ENCODE data around the gene TSPAN4.

The TSPAN4 gene

DNA sequence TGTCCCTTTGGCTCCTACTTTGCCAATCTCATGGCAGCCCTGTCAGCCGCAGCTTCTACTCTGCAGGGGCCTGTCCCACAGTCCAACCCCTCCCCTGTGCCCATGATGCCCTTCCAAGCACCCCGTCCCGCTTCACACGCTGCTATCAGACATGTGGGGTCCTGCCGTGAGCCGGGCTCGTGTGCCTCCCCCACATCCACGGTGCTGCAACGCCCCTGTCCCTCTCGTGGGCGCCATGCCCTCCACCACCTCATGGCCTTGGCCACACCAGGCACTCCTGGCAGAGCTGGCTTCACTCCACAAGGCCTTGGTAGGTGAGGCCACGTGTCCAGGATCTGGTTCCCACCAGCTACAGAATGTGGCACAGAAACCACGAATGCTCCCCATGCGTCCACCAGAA is 44.9 kb downstream of the TSPAN4 start:
- WGBS (ENCODE audit: extremely low coverage, insufficient coverage, low lambda C conversion rate): no CpG with 5 or more reads among the region's 14 CpGs
- no peak overlapping the region for H3K4me3 ChIP-seq (ENCODE audit: low read length)
- DNase-seq: no peak
- H3K4ac ChIP-seq (ENCODE audit: low read depth, low read length): no peak overlapping the region
- H2BK15ac ChIP-seq (replicated peaks; ENCODE audit: low read depth): no peak overlapping the region
- H3K36me3 ChIP-seq (ENCODE audit: control insufficient read depth, insufficient read depth, low read length): peaks cover 2% of the 10 kb centered on the region
- no peak overlapping the region for H4K5ac ChIP-seq (ENCODE audit: low read length)
- no peak overlapping the region for H3K23ac ChIP-seq (ENCODE audit: low read length)
- no peak overlapping the region for H3K4me2 ChIP-seq (ENCODE audit: low read length)
- H3K79me1 ChIP-seq (ENCODE audit: low read length): no peaks in the 10 kb centered on the region
- H2BK5ac ChIP-seq (ENCODE audit: low read length): no peak overlapping the region
- no peak overlapping the region for H3K9ac ChIP-seq (ENCODE audit: low read length)
- no peak overlapping the region for H3K56ac ChIP-seq (ENCODE audit: low read length)
- H3K4me1 ChIP-seq (ENCODE audit: control insufficient read depth, low read depth, low read length): no peaks in the 10 kb centered on the region
- H3K18ac ChIP-seq (ENCODE audit: low read length): no peak overlapping the region
- H3K79me2 ChIP-seq (ENCODE audit: control insufficient read depth, insufficient read depth, low read length): no peaks in the 10 kb centered on the region
- H3K27me3 ChIP-seq (ENCODE audit: insufficient read depth, low read length, poor library complexity): no peaks in the 10 kb centered on the region
- no peak overlapping the region for H2BK120ac ChIP-seq (ENCODE audit: low read depth, low read length)
- no peak overlapping the region for H2AK5ac ChIP-seq (ENCODE audit: low read length)
- no peak overlapping the region for H4K8ac ChIP-seq (ENCODE audit: low read depth, low read length)
- H3K27ac ChIP-seq (ENCODE audit: low read depth, low read length): no peak overlapping the region

- Histone ChIP-seq H3K4ac (ENCODE audit: low read depth, low read length) (no peak overlapping the region), H2BK15ac (replicated peaks; ENCODE audit: low read depth) (no peak overlapping the region), H3K23ac (ENCODE audit: low read length) (no peak overlapping the region), H3K4me3 (ENCODE audit: low read length) (no peak overlapping the region), H2BK120ac (ENCODE audit: low read depth, low read length) (no peak overlapping the region), H3K4me2 (ENCODE audit: low read length) (no peak overlapping the region), H3K27ac (ENCODE audit: low read depth, low read length) (no peak overlapping the region), H3K18ac (ENCODE audit: low read length) (no peak overlapping the region), H2AK5ac (ENCODE audit: low read length) (no peak overlapping the region), H2BK5ac (ENCODE audit: low read length) (no peak overlapping the region), H4K5ac (ENCODE audit: low read length) (no peak overlapping the region), H4K8ac (ENCODE audit: low read depth, low read length) (no peak overlapping the region), H3K4me1 (ENCODE audit: control insufficient read depth, low read depth, low read length) (no peaks in the 10 kb centered on the region), H3K56ac (ENCODE audit: low read length) (no peak overlapping the region), H3K27me3 (ENCODE audit: insufficient read depth, low read length, poor library complexity) (no peaks in the 10 kb centered on the region), H3K36me3 (ENCODE audit: control insufficient read depth, insufficient read depth, low read length) (peaks cover 2% of the 10 kb centered on the region), H3K79me2 (ENCODE audit: control insufficient read depth, insufficient read depth, low read length) (no peaks in the 10 kb centered on the region), H3K79me1 (ENCODE audit: low read length) (no peaks in the 10 kb centered on the region), H3K9ac (ENCODE audit: low read length) (no peak overlapping the region)
- WGBS (ENCODE audit: extremely low coverage, insufficient coverage, low lambda C conversion rate): no CpG with 5 or more reads among the region's 45 CpGs
- no peak for DNase-seq
Measured at GRCh38 chr11:888310-889212, 45.9 kb downstream of the TSPAN4 start.

- H3K36me3 ChIP-seq (ENCODE audit: control insufficient read depth, insufficient read depth, low read length): peaks cover 2% of the 10 kb centered on the region
- no peak overlapping the region for H4K8ac ChIP-seq (ENCODE audit: low read depth, low read length)
- no peak overlapping the region for H3K4me3 ChIP-seq (ENCODE audit: low read length)
- no peak overlapping the region for H2BK15ac ChIP-seq (replicated peaks; ENCODE audit: low read depth)
- no peak overlapping the region for H3K56ac ChIP-seq (ENCODE audit: low read length)
- H3K4me2 ChIP-seq (ENCODE audit: low read length): no peak overlapping the region
- no peaks in the 10 kb centered on the region for H3K79me2 ChIP-seq (ENCODE audit: control insufficient read depth, insufficient read depth, low read length)
- H4K5ac ChIP-seq (ENCODE audit: low read length): no peak overlapping the region
- no peak overlapping the region for H2BK120ac ChIP-seq (ENCODE audit: low read depth, low read length)
- no peak overlapping the region for H3K9ac ChIP-seq (ENCODE audit: low read length)
- H3K4me1 ChIP-seq (ENCODE audit: control insufficient read depth, low read depth, low read length): no peaks in the 10 kb centered on the region
- no peak for DNase-seq
- no peak overlapping the region for H3K18ac ChIP-seq (ENCODE audit: low read length)
- H2AK5ac ChIP-seq (ENCODE audit: low read length): no peak overlapping the region
- no peak overlapping the region for H3K27ac ChIP-seq (ENCODE audit: low read depth, low read length)
- no peak overlapping the region for H3K23ac ChIP-seq (ENCODE audit: low read length)
- H3K79me1 ChIP-seq (ENCODE audit: low read length): no peaks in the 10 kb centered on the region
- H2BK5ac ChIP-seq (ENCODE audit: low read length): no peak overlapping the region
- WGBS (ENCODE audit: extremely low coverage, insufficient coverage, low lambda C conversion rate): no CpG with 5 or more reads among the region's 13 CpGs
- H3K4ac ChIP-seq (ENCODE audit: low read depth, low read length): no peak overlapping the region
- H3K27me3 ChIP-seq (ENCODE audit: insufficient read depth, low read length, poor library complexity): no peaks in the 10 kb centered on the region
Measured at GRCh38 chr11:889257-889656, 46.6 kb downstream of the TSPAN4 start.

DNA sequence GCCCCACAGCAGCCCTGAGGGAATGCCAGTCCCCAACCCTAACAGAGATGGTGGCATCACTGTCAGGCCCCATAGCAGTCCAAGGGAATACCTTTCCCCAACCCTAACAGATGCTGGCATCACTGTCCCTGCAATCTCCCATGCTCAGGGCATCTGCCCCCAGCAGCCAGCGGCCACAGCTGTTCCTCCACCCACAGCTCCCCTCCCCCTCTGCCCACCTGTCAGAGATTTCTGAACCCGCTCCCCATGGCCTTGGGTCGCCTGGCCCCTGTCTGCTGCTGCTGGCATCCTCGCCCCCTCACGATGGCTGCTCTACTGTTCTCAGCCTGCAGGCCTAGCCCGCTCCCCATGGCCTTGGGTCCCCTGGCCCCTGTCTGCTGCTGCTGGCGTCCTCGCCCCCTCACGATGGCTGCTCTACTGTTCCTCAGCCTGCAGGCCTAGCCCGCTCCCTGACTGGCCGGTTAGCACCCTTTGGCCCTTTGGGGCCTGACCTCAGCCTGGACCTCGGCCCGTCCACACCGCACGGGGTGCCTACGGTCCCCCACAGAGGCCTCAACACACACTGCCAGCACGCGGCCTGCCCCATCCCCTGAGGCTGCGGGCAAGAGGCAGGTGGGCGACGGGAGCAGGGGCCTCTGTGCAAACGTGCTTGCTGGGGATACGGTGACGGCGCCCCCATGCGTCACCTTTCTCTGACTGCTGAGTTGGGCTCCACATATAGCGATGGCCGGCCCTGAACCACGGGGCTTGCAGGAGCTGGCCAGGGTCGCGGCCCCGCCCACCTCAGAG is 47.2 kb downstream of the TSPAN4 start:
- Histone ChIP-seq H3K36me3 (ENCODE audit: control insufficient read depth, insufficient read depth, low read length) (peaks cover 2% of the 10 kb centered on the region), H4K5ac (ENCODE audit: low read length) (no peak overlapping the region), H3K4me2 (ENCODE audit: low read length) (no peak overlapping the region), H3K4ac (ENCODE audit: low read depth, low read length) (no peak overlapping the region), H3K4me3 (ENCODE audit: low read length) (no peak overlapping the region), H2BK15ac (replicated peaks; ENCODE audit: low read depth) (no peak overlapping the region), H3K56ac (ENCODE audit: low read length) (no peak overlapping the region), H3K27ac (ENCODE audit: low read depth, low read length) (no peak overlapping the region), H2AK5ac (ENCODE audit: low read length) (no peak overlapping the region), H3K79me1 (ENCODE audit: low read length) (no peaks in the 10 kb centered on the region), H3K18ac (ENCODE audit: low read length) (no peak overlapping the region), H2BK120ac (ENCODE audit: low read depth, low read length) (no peak overlapping the region), H3K4me1 (ENCODE audit: control insufficient read depth, low read depth, low read length) (no peaks in the 10 kb centered on the region), H2BK5ac (ENCODE audit: low read length) (no peak overlapping the region), H3K23ac (ENCODE audit: low read length) (no peak overlapping the region), H3K9ac (ENCODE audit: low read length) (no peak overlapping the region), H4K8ac (ENCODE audit: low read depth, low read length) (no peak overlapping the region), H3K79me2 (ENCODE audit: control insufficient read depth, insufficient read depth, low read length) (no peaks in the 10 kb centered on the region), H3K27me3 (ENCODE audit: insufficient read depth, low read length, poor library complexity) (no peaks in the 10 kb centered on the region)
- DNase-seq: no peak
- WGBS (ENCODE audit: extremely low coverage, insufficient coverage, low lambda C conversion rate): no CpG with 5 or more reads among the region's 32 CpGs

DNA sequence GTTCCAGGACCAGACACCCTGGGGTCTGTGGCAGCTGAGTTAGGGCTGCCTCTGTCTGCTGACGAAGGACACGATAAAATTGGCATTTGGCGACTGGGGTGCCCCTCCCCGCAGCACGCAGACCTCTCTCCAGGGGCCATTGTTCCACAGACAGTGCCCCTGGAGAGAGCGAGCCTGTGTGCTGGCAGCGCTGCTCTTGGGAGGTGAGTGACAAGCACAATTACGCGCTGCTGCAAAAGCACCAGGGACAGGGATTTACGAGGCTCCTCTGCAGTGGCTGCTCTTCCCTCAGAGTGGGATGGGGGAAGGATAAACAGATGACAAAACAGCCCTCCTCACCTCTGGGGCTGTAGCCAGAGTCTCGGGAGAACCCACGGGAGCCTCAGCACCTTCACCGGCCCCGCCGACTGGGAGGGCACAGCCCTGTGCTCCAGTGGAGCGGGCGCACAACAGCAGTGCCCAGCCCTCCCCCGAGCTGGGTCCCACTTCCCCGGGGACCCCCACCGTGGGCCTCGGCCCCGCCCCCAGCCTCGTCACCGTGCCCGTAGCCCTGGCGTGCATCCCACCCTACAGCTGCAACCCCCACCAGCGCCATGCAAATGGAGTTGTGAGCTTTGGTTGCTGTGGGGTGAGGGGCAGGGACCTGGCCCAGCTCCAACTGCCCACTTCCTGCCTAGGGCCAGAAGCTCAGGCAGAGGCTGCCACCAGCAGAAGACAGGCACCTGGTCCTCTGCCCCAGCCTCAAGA is 48.3 kb downstream of the TSPAN4 start:
- H3K4me1 ChIP-seq (ENCODE audit: control insufficient read depth, low read depth, low read length): no peaks in the 10 kb centered on the region
- no peak overlapping the region for H3K23ac ChIP-seq (ENCODE audit: low read length)
- H4K8ac ChIP-seq (ENCODE audit: low read depth, low read length): no peak overlapping the region
- no peak overlapping the region for H3K18ac ChIP-seq (ENCODE audit: low read length)
- no peak overlapping the region for H3K4ac ChIP-seq (ENCODE audit: low read depth, low read length)
- no peak overlapping the region for H3K4me2 ChIP-seq (ENCODE audit: low read length)
- no peak for DNase-seq
- no peak overlapping the region for H3K4me3 ChIP-seq (ENCODE audit: low read length)
- H3K36me3 ChIP-seq (ENCODE audit: control insufficient read depth, insufficient read depth, low read length): peaks cover 2% of the 10 kb centered on the region
- H2BK5ac ChIP-seq (ENCODE audit: low read length): no peak overlapping the region
- H2BK15ac ChIP-seq (replicated peaks; ENCODE audit: low read depth): no peak overlapping the region
- WGBS (ENCODE audit: extremely low coverage, insufficient coverage, low lambda C conversion rate): no CpG with 5 or more reads among the region's 27 CpGs
- no peak overlapping the region for H4K5ac ChIP-seq (ENCODE audit: low read length)
- peak overlapping the region; percentile 15 for H3K56ac ChIP-seq (ENCODE audit: low read length)
- no peak overlapping the region for H3K27ac ChIP-seq (ENCODE audit: low read depth, low read length)
- no peak overlapping the region for H2AK5ac ChIP-seq (ENCODE audit: low read length)
- no peaks in the 10 kb centered on the region for H3K79me1 ChIP-seq (ENCODE audit: low read length)
- no peak overlapping the region for H2BK120ac ChIP-seq (ENCODE audit: low read depth, low read length)
- no peak overlapping the region for H3K9ac ChIP-seq (ENCODE audit: low read length)
- H3K79me2 ChIP-seq (ENCODE audit: control insufficient read depth, insufficient read depth, low read length): no peaks in the 10 kb centered on the region
- no peaks in the 10 kb centered on the region for H3K27me3 ChIP-seq (ENCODE audit: insufficient read depth, low read length, poor library complexity)

All from mesendoderm (in vitro differentiated cells).